Superior temporal gyrus (tissue), 1 donor: Measurements from ENCODE around the gene SLC22A17.
"Not testable (repeated sequence)": the region's sequence is repeated elsewhere in the genome, so short reads cannot be mapped to it uniquely, and the experiment has no call there.

Experiments
- DNase-seq: peaks from one replicate; pipeline ENCODE4 v3.0.0-alpha.2; 2016; ENCODE audit errors: extremely low spot score

Gene SLC22A17

GRCh38 chr14:23352506-23353432, at the start of gene SLC22A17:
Gene SLC22A17 (minus strand): TSS chr14:23352887.
- peak; percentile 96 for DNase-seq

GRCh38 chr14:23401291-23401690, 48.6 kb upstream of the SLC22A17 start:
- DNase-seq = no peak

GRCh38 chr14:23400496-23401149, 47.9 kb upstream of the SLC22A17 start:
- not testable (repeated sequence) for DNase-seq

GRCh38 chr14:23399591-23399990, 46.9 kb upstream of the SLC22A17 start:
- DNase-seq = no peak

- DNase-seq = no peak
Measured at GRCh38 chr14:23399136-23399535, 46.4 kb upstream of the SLC22A17 start.

DNA sequence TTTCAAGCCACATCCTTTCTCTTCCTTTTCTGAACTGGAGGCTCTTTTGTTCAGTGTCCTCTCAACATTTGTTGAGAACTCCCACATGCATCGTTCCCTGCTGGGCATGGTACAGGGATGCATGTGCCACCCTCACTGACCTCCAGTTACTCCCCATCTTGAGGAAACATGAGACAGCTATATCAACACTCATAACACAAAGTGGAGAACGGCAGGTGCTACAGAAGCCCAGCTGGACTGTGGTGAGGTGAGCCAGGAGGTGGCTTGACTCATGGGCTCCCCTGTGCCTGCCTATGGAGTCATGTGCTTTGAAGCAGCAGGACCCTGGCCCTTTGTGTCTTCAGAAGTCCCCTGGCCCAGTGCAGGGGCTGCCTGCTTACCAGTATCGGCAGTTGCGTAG, 45.7 kb upstream of the SLC22A17 start:
- no peak for DNase-seq

- DNase-seq = no peak
Measured at GRCh38 chr14:23396781-23397407, 44.2 kb upstream of the SLC22A17 start.

DNA sequence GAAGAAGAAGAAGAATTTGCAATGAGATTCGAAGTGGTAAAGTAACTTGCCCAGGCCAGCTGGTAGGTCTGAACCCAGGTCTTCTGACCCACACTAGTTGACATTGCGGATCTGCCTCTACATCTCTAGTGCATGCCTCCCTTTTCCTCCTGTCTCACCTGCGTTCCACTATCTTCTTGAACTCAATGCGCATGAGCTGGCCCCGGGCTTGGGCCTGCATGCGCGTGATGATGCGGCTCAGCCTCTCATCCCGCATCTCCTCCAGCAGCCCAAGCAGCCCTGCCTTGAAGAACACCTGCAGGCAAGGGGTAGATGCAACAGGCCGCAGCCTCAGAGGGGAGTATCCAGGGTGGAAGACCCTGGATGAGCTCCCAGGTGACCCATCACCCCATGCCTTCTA, 43.4 kb upstream of the SLC22A17 start:
- no peak for DNase-seq

DNA sequence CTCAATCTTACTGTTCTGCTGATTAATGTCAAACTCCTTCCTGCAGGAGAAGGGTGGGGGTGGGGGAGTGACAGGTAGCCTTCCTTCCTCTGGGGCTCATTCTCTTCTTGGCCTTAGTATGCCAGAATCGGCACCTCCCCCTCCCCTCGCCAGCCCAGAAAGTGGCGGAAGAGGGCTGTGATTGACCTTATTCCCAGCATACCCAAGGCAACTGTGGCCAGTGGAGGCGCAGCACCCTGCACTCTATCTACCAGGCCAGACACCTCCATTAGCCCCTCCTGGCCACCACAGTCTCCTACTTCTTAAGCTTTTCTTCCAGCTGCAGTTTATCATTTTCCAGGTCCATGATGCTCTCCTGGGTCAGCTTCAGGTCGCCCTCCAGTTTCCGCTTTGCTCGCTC, 39.9 kb upstream of the SLC22A17 start:
- DNase-seq = no peak

GRCh38 chr14:23389871-23390270, 37.2 kb upstream of the SLC22A17 start:
- DNase-seq = not testable (repeated sequence)

DNA sequence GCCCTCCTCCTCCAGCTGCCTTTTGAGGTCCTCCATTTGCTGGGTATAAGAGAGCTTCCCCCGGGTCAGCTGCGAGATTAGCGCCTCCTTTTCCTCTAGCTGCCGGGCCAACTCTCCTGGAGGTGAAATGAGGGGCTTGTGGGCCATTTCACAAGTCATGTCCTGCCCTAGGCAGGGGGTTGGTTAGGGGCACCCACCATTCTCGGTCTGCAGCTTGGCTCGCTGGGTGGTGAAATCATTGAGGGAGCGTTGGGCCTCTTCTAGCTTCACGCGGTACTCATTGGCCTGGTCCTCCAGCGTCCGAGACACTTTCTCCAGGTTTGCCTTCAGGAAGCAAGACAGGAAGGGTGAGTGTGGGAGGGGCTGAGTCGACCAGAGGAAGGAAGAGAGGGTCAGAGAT, 36.7 kb upstream of the SLC22A17 start:
- DNase-seq = no peak

DNA sequence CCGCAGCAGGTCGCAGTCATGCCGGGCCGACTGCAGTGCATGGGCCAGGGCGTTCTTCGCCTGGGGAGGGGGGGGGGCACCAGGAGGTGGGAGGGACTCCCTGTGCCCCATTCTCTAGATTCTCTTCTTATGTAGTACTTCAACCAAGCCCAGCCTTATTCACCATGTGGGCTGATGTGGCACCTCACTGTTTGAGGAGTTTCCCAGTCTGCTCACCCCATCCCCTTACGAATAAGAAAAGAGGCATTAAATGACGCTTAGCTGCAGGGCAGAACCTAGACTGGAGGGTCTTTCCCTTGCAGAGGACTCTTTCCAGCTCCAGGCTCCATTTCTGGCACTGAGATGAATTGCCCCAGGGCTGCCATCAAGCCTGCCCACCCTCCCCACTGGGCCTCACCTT, 36.3 kb upstream of the SLC22A17 start:
- no peak for DNase-seq

- DNase-seq = no peak
Measured at GRCh38 chr14:23387916-23388882, 35.5 kb upstream of the SLC22A17 start.

DNA sequence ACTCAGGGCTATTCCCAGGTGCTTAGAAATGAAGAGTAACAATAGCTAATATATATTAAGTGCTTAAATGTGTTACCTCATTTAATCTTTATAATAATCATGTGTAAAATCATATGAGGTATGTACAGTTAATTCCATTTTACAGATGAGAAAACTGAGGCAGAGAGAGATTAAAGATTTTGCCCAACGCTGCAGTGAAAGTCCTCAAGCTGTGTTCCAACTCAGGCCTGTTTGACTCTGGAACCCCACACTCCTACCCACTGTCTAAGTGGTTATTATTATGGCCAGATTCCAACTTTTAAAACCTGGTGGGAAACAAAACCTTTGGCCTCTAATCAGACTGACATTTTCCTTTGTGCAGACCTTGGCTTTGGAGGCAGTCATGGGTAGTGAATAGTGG, 34.3 kb upstream of the SLC22A17 start:
- no peak for DNase-seq

DNA sequence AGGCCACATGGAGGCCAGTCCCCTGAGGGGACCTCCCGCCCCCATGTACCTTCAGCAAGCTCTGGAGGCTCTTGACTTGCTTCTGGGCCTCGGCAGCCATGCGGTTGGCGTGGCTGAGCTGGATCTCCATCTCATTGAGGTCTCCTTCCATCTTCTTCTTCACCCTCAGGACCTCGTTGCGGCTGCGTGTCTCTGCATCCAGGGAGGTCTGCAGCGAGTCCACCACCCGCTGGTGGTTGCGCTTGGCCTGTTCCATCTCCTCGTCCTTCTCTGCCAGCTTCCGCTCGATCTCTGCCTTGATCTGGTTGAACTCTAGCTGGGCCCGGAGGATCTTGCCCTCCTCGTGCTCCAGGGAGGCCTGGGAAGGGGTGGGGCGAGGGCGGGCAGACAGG, 33.6 kb upstream of the SLC22A17 start:
- not testable (repeated sequence) for DNase-seq

GRCh38 chr14:23385642-23386265, 33.1 kb upstream of the SLC22A17 start:
- no peak for DNase-seq

- no peak for DNase-seq
Measured at GRCh38 chr14:23385244-23385641, 32.6 kb upstream of the SLC22A17 start.

- DNase-seq = no peak
Measured at GRCh38 chr14:23384364-23385080, 31.8 kb upstream of the SLC22A17 start.

- DNase-seq = no peak
Measured at GRCh38 chr14:23382731-23383440, 30.2 kb upstream of the SLC22A17 start.

DNA sequence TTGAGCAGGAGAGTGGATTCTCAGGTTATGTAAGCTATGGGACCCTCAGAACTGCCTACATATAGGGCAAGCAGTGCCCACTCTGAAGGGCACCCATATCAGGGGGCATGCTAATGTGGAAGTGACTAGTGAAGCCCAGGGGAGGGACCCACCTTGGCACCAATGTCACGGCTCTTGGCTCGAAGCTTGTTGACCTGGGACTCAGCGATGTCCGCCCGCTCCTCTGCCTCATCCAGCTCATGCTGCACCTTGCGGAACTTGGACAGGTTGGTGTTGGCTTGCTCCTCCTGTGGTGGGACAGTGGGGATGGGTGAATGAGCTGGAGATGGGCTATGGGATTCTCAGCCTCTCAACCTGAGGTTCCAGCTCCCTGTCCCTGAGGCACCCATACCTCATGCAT, 29.6 kb upstream of the SLC22A17 start:
- DNase-seq = no peak
